GM23338 (cell line): ENCODE results near the gene FLNC. TPM values are rescaled to one million over a fixed set of nuclear protein-coding genes. Genes with fewer than 3 reads are reported as not detected.

Experiments
- ATAC-seq: fragments of 200-7000 bp; cut with Tn5 transposase; 3 replicates; pipeline ENCODE4 v1.9.1; 2020
- DNase-seq: peaks from one replicate; pipeline ENCODE4 v3.0.0-alpha.2; 2015; ENCODE audit warnings: low spot score
- H2AFZ ChIP-seq: fragments of 200-600 bp; sonication (generic); 2 replicates; pipeline ENCODE4 v1.8.0; 2016; ENCODE audit warnings: antibody characterized with exemption, mild to moderate bottlenecking, moderate library complexity
- H3F3A ChIP-seq: fragments of 200-600 bp; sonication (generic); replicated peaks from 2 replicates; pipeline ENCODE4 v1.8.0; 2017; ENCODE audit warnings: antibody characterized with exemption, mixed run types, low read depth
- H3K27ac ChIP-seq: fragments of 200-600 bp; sonication (generic); 2 replicates; pipeline ENCODE4 v1.6.1; 2016; ENCODE audit warnings: low read depth
- H3K27me3 ChIP-seq: fragments of 200-600 bp; sonication (generic); 2 replicates; pipeline ENCODE4 v1.8.0; 2016; ENCODE audit warnings: mild to moderate bottlenecking, mixed run types, moderate library complexity; ENCODE audit not compliant: insufficient read depth
- H3K36me3 ChIP-seq: fragments of 200-600 bp; sonication (generic); 2 replicates; pipeline ENCODE4 v1.8.0; 2016; ENCODE audit warnings: mild to moderate bottlenecking; ENCODE audit not compliant: insufficient read depth
- H3K4me1 ChIP-seq: fragments of 200-600 bp; sonication (generic); 2 replicates; pipeline ENCODE4 v1.8.0; 2016; ENCODE audit warnings: mild to moderate bottlenecking, moderate library complexity; ENCODE audit not compliant: insufficient read depth
- H3K4me2 ChIP-seq: fragments of 200-600 bp; sonication (generic); 2 replicates; pipeline ENCODE4 v1.7.1; 2017; ENCODE audit warnings: mixed run types
- H3K4me3 ChIP-seq: fragments of 200-600 bp; sonication (generic); 2 replicates; pipeline ENCODE4 v1.6.1; 2016; ENCODE audit warnings: mixed run types
- H3K79me2 ChIP-seq: fragments of 200-600 bp; sonication (generic); replicated peaks from 2 replicates; pipeline ENCODE4 v1.8.0; 2017; ENCODE audit warnings: mild to moderate bottlenecking; ENCODE audit not compliant: insufficient read depth
- H3K9me2 ChIP-seq: fragments of 200-600 bp; sonication (generic); 2 replicates; pipeline ENCODE4 v1.8.0; 2017; ENCODE audit not compliant: insufficient read depth
- H4K20me1 ChIP-seq: fragments of 200-600 bp; sonication (generic); replicated peaks from 2 replicates; pipeline ENCODE4 v1.8.0; 2017; ENCODE audit warnings: mild to moderate bottlenecking; ENCODE audit not compliant: insufficient read depth
- H3K27ac Mint-ChIP-seq: 2 replicates; pipeline ENCODE4 v1.8.0; 2020; ENCODE audit warnings: inconsistent platforms, mild to moderate bottlenecking, moderate library complexity, mixed read lengths
- H3K27me3 Mint-ChIP-seq: 3 replicates; pipeline ENCODE4 v1.8.0; 2022; ENCODE audit warnings: low read depth, mild to moderate bottlenecking, moderate library complexity, mixed read lengths, inconsistent platforms; ENCODE audit not compliant: insufficient read depth, poor library complexity
- H3K36me3 Mint-ChIP-seq: 3 replicates; pipeline ENCODE4 v1.8.0; 2021; ENCODE audit warnings: low read depth, mild to moderate bottlenecking, inconsistent platforms, moderate library complexity, mixed read lengths
- H3K4me1 Mint-ChIP-seq: 3 replicates; pipeline ENCODE4 v1.8.0; 2020; ENCODE audit warnings: mild to moderate bottlenecking, inconsistent platforms, mixed read lengths
- H3K4me3 Mint-ChIP-seq: 3 replicates; pipeline ENCODE4 v1.8.0; 2021; ENCODE audit warnings: moderate library complexity, mild to moderate bottlenecking, inconsistent platforms, mixed read lengths
- H3K9me3 Mint-ChIP-seq: 3 replicates; pipeline ENCODE4 v1.8.0; 2020; ENCODE audit warnings: moderate library complexity, mild to moderate bottlenecking, inconsistent platforms, mixed read lengths
- CREB1 ChIP-seq: fragments of 250-450 bp; sonication (Bioruptor Pico); IDR thresholded peaks from 2 replicates; pipeline ENCODE4 v1.5.0; 2020; ENCODE audit warnings: low read depth, mild to moderate bottlenecking, moderate library complexity
- CTCF ChIP-seq, 2 experiments: fragments of 200-600 bp in 1 of 2; sonication (generic) in 1 of 2; conservative IDR thresholded peaks; 2 replicates each; pipeline versions ENCODE4 v1.5.1 to v1.6.1; 2016 to 2017; ENCODE audit warnings: antibody characterized with exemption in 2 of 2, low read depth in 2 of 2, mild to moderate bottlenecking in 2 of 2, moderate library complexity in 1 of 2
- ETS1 ChIP-seq: IDR thresholded peaks from 2 replicates; pipeline ENCODE4 v1.6.1; 2016; ENCODE audit warnings: antibody characterized with exemption
- EZH2 ChIP-seq: fragments of 200-600 bp; sonication (generic); IDR thresholded peaks from one replicate; pipeline ENCODE4 v1.8.0; 2017; ENCODE audit warnings: antibody characterized with exemption, mild to moderate bottlenecking, low read depth; ENCODE audit not compliant: unreplicated experiment
- JUNB ChIP-seq: IDR thresholded peaks from one replicate; pipeline ENCODE4 v1.6.1; 2016; ENCODE audit warnings: antibody characterized with exemption; ENCODE audit not compliant: unreplicated experiment
- POLR2AphosphoS5 ChIP-seq: IDR thresholded peaks from 2 replicates; pipeline ENCODE4 v1.6.1; 2016; ENCODE audit warnings: antibody characterized with exemption, low read depth
- STAT1 ChIP-seq: IDR thresholded peaks from one replicate; pipeline ENCODE4 v1.6.1; 2016; ENCODE audit warnings: antibody characterized with exemption; ENCODE audit not compliant: unreplicated experiment
- ZNF114 ChIP-seq: fragments of 250-450 bp; sonication (Bioruptor Pico); IDR thresholded peaks from 2 replicates; pipeline ENCODE4 v1.5.0; 2020; ENCODE audit warnings: mild to moderate bottlenecking, moderate library complexity
- ZNF331 ChIP-seq: fragments of 250-450 bp; sonication (Bioruptor Pico); IDR thresholded peaks from 2 replicates; pipeline ENCODE4 v1.5.0; 2020; ENCODE audit warnings: low read depth, mild to moderate bottlenecking, moderate library complexity
- ZNF462 ChIP-seq: fragments of 250-450 bp; sonication (Bioruptor Pico); IDR thresholded peaks from 2 replicates; pipeline ENCODE4 v1.5.0; 2020; ENCODE audit warnings: mild to moderate bottlenecking, moderate library complexity
- polyA plus RNA-seq: library from polyadenylated mRNA; unstranded; fragments of >200 nt; fragmentation: Nextera tagmentation; extraction: Ambion mirVana; gene quantifications from 2 replicates; pipeline ENCODE4 v1.2.1, GENCODE V29; 2016
- total RNA-seq: library from RNA; depleted of rRNA; stranded (reverse); fragments of >200 nt; shearing (Covaris generic); gene quantifications from 2 replicates; pipeline ENCODE4 v1.2.3, GENCODE V29; 2014

The FLNC gene
- total and polyA plus RNA-seq, 2 experiments from 2014 or later = 0.65 to 11.8 TPM

GRCh38 chr7:128878226-128879105 is 48.3 kb downstream of the FLNC start:
- Histone ChIP-seq H3K9me2 (no peaks in the 10 kb centered on the region), H3K27me3 (no peaks in the 10 kb centered on the region), H3F3A (no peaks in the 10 kb centered on the region), H3K79me2 (no peaks in the 10 kb centered on the region), H3K4me2 (no peak overlapping the region), H3K27ac (no peak overlapping the region), H3K4me1 (peaks cover 4% of the 10 kb centered on the region; the same call in 1 of the 2 replicates), H2AFZ (no peak overlapping the region), H3K4me3 (no peak overlapping the region), H4K20me1 (no peaks in the 10 kb centered on the region), H3K36me3 (no peaks in the 10 kb centered on the region)
- ATAC-seq (no peak), DNase-seq (no peak)
- no peaks in the 10 kb centered on the region; the same call in 1 of the 3 replicates for H3K4me1 Mint-ChIP-seq
- no peak overlapping the region for H3K4me3 Mint-ChIP-seq
- peaks cover 2% of the 10 kb centered on the region; the same call in 1 of the 3 replicates for H3K9me3 Mint-ChIP-seq
- H3K27ac Mint-ChIP-seq = no peak overlapping the region
- TF ChIP-seq JUNB = no peak
- TF ChIP-seq ETS1 = no peak
- no peak for TF ChIP-seq CTCF (conservative IDR thresholded peaks at IDR 0.05; ENCODE audit: low read depth in 2 of 2)
- no peak for TF ChIP-seq ZNF114 (CRISPR knock-in tag)
- no peak for TF ChIP-seq EZH2
- no peak for TF ChIP-seq POLR2AphosphoS5
- TF ChIP-seq CREB1 (CRISPR knock-in tag) = no peak
- TF ChIP-seq ZNF331 = no peak
- no peak for TF ChIP-seq STAT1
- TF ChIP-seq ZNF462 (CRISPR knock-in tag) = no peak
- H3K27me3 Mint-ChIP-seq = peaks cover 20% of the 10 kb centered on the region
- H3K36me3 Mint-ChIP-seq = no peaks in the 10 kb centered on the region
